ENCODE results near the gene TBX20.

The TBX20 gene

GRCh38 chr7:35248576-35249536 lies 5.0 kb downstream of the TBX20 start:
- no peak overlapping the region for H3K4me3 ChIP-seq (ENCODE audit: low read length)
- no peaks in the 10 kb centered on the region for H3K36me3 ChIP-seq (replicated peaks; ENCODE audit: low read depth, low read length)
- TF ChIP-seq CTCF (IDR thresholded peaks at IDR 0.05; ENCODE audit: low read depth, low read length) (no peak), EZH2phosphoT487 (IDR thresholded peaks at IDR 0.05; ENCODE audit: low read depth) (no peak)
- no peaks in the 10 kb centered on the region for H3K79me2 ChIP-seq (ENCODE audit: low read length)
- H3K9ac ChIP-seq (ENCODE audit: low read length) = no peak overlapping the region
- no peak overlapping the region for H3K27ac ChIP-seq (ENCODE audit: low read length)
- H3K27me3 ChIP-seq (ENCODE audit: low read depth, low read length) = peaks cover 57% of the 10 kb centered on the region
- H2AFZ ChIP-seq (ENCODE audit: low read depth, low read length) = no peak overlapping the region
- no peaks in the 10 kb centered on the region for H3K9me3 ChIP-seq (ENCODE audit: insufficient read depth, low read length)
- no peaks in the 10 kb centered on the region for H3K4me1 ChIP-seq (ENCODE audit: low read length)
- H3K4me2 ChIP-seq (ENCODE audit: low read length) = no peak overlapping the region
- H4K20me1 ChIP-seq (ENCODE audit: insufficient read depth, low read length) = no peaks in the 10 kb centered on the region

- Histone ChIP-seq H3K4me2 (ENCODE audit: low read length) (no peak overlapping the region), H2AFZ (ENCODE audit: low read depth, low read length) (no peak overlapping the region), H3K27ac (ENCODE audit: low read length) (no peak overlapping the region), H3K9ac (ENCODE audit: low read length) (no peak overlapping the region), H3K4me3 (ENCODE audit: low read length) (no peak overlapping the region), H3K79me2 (ENCODE audit: low read length) (no peaks in the 10 kb centered on the region), H3K4me1 (ENCODE audit: low read length) (no peaks in the 10 kb centered on the region), H3K36me3 (replicated peaks; ENCODE audit: low read depth, low read length) (no peaks in the 10 kb centered on the region), H4K20me1 (ENCODE audit: insufficient read depth, low read length) (no peaks in the 10 kb centered on the region), H3K27me3 (ENCODE audit: low read depth, low read length) (peaks cover 54% of the 10 kb centered on the region), H3K9me3 (ENCODE audit: insufficient read depth, low read length) (no peaks in the 10 kb centered on the region)
- TF ChIP-seq CTCF (IDR thresholded peaks at IDR 0.05; ENCODE audit: low read depth, low read length) = no peak
- no peak for TF ChIP-seq EZH2phosphoT487 (IDR thresholded peaks at IDR 0.05; ENCODE audit: low read depth)
These were observed 7.1 kb downstream of the TBX20 start for GRCh38 chr7:35246819-35247218.

GRCh38 chr7:35241884-35242283 lies 12.0 kb downstream of the TBX20 start:
- no peak overlapping the region for H3K4me2 ChIP-seq (ENCODE audit: low read length)

More at GRCh38 chr7:35241884-35242283, 12.0 kb downstream of the TBX20 start:
- no peaks in the 10 kb centered on the region for H3K36me3 ChIP-seq (replicated peaks; ENCODE audit: low read depth, low read length)
- H3K27me3 ChIP-seq (ENCODE audit: low read depth, low read length) = peaks cover 20% of the 10 kb centered on the region
- no peak overlapping the region for H3K27ac ChIP-seq (ENCODE audit: low read length)
- TF ChIP-seq EZH2phosphoT487 (IDR thresholded peaks at IDR 0.05; ENCODE audit: low read depth) = no peak
- peak; percentile 21; the same call in 1 of the 2 replicates for TF ChIP-seq CTCF (IDR thresholded peaks at IDR 0.05; ENCODE audit: low read depth, low read length)
- H3K9me3 ChIP-seq (ENCODE audit: insufficient read depth, low read length) = no peaks in the 10 kb centered on the region
- H3K4me3 ChIP-seq (ENCODE audit: low read length) = no peak overlapping the region
- no peaks in the 10 kb centered on the region for H3K79me2 ChIP-seq (ENCODE audit: low read length)
- no peaks in the 10 kb centered on the region for H4K20me1 ChIP-seq (ENCODE audit: insufficient read depth, low read length)
- no peak overlapping the region for H2AFZ ChIP-seq (ENCODE audit: low read depth, low read length)
- H3K4me1 ChIP-seq (ENCODE audit: low read length) = peaks cover 4% of the 10 kb centered on the region
- no peak overlapping the region for H3K9ac ChIP-seq (ENCODE audit: low read length)

Data from OCI-LY3 (cell line).